AG08395 (cell line): Measurements from ENCODE around the gene ANO4.

Experiments
- DNase-seq: peaks from one replicate; pipeline ENCODE4 v3.0.0; 2012; ENCODE audit warnings: mixed read lengths, low spot score

Gene ANO4

DNA sequence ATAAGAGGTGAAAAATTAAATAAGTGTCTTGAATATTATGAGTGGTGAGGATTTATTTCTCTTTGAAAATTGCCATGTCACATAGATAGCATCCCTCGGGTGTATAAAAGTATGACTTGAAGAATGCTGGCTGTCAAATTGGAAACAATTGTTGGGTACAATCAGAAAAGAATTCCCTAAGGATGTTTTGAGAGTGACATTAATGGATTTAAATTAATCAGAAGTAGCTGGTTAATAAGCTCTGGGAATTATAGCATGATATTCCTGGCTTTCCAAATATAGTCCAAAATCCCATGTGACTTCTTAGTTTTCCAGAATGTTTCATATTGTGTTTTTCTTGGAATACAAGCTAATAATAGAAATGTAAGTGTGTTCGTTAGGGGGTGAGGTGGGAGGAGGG, 196.5 kb downstream of the ANO4 start:
- no peak for DNase-seq

DNA sequence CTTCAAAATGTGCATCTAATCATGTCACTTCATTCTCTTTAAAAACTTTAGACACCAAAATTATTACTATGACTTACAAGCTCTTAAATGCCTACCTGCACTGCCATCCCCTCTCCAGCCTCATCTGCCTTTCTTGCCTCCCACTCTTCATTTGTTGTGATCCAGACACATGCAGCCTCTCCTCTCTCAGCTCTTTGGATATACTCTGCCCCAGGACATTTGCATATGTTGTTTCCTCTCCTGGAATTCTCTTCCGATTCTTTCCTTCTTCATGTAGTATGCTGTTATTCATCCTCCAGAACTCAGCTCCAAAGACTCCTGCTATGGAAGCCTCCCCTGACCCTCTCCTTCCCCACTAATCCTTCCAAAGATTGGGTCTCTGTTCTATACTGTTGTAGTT, 197.6 kb downstream of the ANO4 start:
- DNase-seq = no peak

DNA sequence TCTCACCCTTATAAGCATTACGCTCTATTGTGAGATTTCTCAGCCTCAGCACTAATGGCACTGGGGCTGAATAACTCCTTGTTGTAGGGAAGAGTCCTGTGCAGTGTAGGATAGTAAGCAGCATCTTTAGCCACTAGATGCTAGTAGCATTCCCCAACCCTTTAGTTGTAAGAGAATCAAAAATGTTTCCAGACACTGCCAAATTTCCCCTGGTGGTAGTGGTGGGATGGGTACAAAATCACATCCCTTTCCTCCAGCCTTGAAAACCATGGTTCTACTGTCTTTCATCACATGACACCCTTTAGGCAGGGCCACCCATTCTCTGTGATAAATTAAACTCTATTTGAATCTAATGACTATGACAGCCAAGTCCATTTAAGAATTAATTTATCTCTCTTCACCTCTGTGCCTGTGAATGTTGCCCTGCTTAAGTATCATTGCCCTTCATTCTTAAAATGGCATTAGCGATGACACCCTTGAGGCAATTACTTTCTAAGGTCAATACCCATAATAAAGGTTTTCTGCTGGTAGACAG, 199.4 kb downstream of the ANO4 start:
- no peak for DNase-seq

DNA sequence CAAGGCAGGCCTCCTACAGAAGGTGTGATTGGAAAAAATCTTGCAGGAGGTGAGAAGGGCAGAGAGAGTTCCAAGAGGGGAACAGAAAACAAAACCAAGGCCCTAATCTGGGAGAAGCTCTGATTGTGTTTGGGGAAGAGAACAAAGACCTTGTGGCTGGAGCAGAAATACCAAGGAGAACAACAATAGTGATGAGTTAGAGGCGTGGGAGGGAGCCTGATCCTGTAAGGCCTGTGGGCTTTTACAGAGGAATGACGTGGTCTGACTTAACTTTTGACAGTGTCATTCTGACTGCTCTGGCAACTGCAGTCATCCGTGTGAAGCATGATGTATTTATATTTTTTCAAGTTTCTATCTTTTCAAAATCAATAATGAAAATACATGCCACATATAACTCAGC, 200.6 kb downstream of the ANO4 start:
- DNase-seq = no peak

DNA sequence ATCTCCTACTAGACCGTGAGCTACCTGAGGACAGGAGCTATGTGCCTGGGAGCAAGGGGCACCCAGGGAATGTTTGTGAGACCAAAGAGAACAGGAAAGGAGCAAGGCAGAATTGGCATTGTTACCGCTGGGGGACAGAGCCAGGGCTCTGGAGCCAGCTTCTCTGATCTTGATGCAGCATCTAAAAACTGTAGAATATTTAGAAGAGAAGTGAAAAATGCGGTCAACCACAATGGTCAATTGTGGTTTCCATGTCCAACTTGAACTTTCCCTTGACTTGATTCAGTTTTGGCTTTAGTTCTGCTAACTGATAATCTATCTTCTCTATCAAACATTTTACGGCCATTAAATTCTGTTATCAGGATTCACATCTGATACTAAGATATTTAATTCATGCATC, 201.2 kb downstream of the ANO4 start:
- DNase-seq = no peak

DNA sequence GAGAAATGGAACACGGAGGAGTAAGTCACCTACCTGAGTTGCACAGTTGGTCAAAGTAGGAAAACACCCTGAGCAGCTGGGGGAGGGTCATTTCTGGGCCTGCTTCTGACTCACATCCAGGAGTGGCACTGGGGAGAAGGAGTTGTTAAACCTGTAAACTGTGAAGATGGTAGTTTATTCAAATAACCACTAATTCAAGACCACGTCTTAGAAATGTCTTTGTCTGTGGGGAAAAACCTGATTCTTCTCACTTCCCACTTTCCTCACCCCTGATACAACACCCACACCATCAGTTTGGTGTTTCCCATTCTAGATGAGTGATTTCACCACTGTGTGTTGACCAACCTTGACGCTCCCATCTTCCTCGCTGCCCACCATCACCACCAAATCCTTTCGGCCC, 207.1 kb downstream of the ANO4 start:
- no peak for DNase-seq

DNA sequence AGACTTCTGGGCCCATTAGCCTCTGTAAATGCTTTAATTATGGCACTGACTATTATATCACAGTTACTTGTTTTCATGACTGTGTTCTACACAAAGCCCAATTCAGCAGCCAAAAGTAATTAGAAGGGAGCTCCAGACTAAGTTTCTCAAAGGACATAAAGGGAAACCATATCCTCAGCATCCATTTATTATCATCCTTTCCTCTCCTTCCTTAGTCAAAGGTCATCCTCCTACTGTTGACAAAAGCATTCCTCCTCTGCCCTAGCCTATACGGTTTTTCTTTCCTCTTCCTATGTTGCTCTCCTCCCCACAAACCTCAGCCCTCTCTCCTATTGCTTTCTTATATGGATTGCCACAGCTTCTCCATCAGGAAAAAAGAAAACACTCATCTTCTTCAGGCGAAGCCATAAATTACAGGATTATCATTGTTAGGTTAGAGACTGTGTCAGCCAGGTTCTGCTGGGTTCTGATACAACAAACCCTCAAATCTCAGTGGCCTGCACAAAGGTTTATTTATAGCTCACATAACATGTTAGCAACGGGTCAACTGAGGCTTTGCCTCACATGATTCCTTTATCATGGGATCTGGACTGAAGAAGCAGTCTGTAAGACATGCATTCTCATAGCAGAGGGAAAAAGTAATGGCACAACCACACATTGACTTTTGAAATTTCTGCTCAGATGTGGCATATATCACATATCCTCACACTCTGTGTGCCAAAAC, 208.3 kb downstream of the ANO4 start:
- DNase-seq = no peak

DNA sequence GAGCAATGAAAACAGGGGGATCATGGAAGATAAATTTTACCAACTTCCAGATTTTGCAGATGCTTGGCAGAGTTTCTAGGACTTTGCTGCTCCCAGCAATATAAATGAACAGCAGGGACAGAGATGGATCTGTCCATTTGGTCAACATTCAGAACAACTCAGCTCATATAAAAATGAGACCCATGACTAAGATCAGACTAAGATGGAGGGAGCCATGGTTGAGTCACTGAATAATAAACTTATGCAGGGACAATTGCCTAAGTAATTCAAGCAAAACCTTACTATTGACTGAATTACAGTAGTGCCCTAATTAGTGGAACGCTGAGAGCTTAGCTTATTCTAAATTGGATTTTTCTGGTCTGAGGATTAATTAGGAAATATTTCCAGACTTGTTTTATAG, 210.3 kb downstream of the ANO4 start:
- DNase-seq = no peak

DNA sequence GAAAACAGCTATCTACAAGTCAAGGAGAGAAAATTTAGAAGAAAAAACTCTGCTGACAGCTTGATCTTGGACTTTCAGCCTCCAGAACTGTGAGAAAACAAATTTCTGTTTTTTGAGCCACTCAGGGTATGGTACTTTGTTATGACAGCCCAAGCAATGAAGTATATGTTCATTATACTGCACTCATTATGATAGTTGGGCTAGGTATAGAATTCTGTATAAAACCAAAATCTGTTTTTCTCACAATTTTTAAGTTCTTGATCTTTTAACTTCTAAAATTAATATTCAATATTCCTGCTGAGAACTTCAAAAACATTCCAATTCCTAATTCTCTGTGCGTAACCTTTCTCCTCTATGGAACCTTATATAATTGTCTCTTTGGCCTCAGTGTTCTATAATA, 214.7 kb downstream of the ANO4 start:
- no peak for DNase-seq

DNA sequence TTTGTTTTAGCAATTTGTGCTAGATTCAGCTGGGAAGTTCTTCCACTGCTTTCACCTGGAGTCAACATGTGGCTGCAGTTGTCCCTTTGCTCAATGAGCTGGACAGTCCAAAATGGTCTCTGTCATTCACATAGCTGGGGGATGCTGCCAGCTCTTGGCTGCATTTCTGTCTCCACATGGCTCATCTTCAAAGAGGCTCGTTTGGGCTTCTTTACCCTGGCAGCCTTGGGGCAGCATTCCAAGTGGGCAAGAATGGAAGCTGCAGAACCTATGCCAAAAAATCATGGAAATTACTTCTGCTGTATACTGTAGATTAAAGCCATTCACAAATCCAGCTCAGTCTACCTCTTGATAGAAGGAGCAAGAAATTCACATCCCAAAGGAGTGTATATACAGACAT, 216.3 kb downstream of the ANO4 start:
- DNase-seq = no peak

DNA sequence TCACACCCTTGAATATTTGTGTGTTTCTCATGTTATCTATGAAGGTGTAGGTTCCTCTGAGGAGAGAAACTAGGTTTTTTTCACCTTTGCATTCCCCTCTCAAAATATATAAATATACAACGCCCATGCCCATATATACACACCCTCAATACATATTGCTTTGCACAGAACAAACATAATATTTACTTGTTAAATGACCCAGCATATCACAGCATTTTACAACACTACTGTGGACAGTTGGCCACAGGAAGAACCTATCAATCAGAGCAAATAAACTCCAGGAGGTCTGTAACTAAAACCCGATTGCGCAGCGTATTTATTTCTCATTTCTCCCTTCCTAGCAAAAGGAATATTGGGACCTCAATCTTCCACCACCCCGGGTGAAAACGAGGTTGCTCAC, 219.4 kb downstream of the ANO4 start:
- no peak for DNase-seq

DNA sequence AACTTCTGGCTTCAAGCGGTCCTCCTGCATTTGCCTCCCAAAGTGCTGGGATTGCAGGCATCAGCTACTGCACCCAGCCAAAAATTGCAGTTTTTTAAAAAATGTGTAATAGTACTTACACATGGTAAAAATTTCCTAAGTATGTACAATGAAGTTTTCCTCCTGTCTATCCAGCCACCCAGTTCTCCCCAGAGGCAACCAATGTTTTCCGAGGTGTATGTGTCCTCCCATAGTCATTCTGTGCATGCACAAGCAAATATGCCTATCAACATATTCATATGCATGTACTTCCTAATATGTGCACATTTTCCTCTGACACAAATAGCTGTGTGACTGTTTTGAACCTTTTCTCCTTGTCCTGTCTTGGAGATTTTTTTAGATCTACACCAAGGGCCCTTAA, 220.5 kb downstream of the ANO4 start:
- DNase-seq = no peak

DNA sequence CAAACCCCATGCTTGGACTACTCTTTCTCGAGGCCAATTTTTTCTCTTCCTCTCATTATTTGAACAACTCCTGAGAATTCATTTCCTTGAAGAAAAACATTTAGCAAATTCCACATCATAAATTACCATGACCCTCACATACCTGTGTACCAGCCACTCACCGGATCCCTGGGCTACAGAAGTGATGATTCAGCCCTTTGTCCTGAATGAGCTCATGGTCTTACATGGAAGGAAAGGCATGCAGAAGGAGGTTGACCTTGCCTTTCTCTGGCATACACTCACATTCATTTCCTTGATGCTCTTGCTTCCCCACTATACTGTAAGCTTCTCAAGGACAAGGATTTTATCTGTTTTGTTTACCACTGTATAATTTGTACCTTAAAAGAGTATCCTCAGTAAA, 224.0 kb downstream of the ANO4 start:
- peak; percentile 72 for DNase-seq

DNA sequence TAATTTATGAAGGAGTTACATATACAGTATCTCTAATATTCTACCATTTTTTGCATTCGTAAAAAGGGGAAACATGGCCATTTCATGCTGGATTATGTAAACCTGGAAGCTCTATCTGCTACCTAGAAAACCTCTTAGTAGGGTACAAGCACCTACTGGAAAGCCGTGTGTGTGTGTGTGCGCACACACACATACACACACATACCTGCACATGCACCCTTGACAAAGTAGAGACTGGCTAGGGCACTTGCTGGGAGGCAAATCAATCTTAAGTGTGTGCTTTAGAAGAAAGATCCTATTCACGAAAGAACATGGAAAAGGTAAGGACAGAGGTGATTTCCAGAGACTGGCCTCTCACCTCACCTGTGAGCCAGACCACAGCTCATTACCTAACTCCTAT, 224.6 kb downstream of the ANO4 start:
- no peak for DNase-seq

DNA sequence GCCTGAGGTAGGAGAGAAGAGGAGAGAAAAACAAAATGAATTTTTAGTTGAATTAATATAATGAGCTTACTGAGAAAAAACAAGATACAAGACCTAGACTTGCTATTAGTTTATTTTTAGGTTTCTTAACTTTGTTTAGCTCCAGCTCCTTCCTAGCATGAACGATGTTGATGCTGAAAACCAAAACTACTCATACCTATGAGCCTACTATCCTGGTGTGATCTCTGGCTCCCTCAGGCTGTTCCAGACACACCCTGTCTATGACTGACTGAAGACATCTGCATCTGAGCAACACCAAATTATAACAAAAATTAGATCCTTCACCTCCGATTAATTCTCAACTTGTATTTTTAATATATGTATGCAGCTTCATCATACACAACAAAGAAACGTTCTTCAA, 225.1 kb downstream of the ANO4 start:
- DNase-seq = no peak

DNA sequence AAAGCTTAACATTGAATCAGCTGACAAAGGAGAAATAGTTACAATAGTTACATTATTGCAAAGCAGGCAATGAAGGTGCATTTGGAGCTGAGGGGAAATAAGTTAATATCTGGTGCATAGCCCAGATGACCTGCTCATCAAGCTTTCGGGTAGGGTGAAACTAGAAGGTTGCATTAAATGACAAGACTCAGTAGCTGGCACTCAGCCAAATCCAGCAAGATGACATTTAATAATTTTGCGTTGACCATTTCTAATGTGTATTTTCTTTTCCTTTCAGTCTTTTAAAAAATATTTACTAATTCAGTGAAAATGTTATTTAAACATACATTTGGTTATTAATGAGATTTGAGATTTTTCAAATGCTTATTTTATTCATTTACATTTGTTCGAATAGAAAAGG, 226.9 kb downstream of the ANO4 start:
- no peak for DNase-seq

DNA sequence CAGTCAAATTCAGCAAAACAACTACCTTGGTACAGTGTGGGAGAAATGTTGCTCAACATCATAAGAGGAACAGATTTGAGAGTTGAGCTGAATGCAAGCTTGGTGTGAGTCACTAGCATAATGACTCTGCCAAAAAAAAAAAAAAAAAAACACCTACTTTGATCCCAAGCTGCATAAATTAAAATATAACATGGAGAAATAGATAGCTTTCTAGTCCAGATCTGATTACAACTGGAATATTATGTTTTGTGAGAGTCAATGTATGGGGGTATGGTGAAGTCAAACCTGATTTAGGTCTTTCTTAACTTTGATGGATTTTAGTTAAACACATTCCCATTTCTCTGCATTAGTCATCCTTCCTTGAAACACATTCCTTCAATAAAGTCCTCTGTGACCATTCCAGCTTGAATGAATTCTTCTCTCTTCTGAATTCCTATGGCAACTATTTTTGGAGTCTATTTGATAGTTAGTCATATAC, 227.4 kb downstream of the ANO4 start:
- peak; percentile 77 for DNase-seq

DNA sequence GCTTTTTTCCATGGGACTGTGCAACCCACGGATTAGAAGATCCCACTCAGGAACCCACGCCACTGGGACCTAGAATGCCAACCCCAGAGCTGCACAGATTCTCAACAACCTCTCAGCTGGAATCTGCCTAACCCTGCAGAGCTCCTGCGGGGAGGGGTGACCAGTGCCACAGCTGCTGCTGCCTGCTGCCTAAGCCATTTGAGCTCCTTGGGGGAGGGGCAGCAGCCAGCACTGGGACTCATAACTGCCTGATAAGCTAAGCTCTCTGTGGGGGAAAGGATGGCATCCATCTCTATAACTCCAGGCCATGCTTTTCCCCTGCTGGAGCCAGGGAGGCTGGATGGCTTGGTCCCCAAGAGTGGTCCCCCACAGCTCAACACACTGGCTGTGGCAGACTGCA, 232.6 kb downstream of the ANO4 start:
- DNase-seq = no peak

DNA sequence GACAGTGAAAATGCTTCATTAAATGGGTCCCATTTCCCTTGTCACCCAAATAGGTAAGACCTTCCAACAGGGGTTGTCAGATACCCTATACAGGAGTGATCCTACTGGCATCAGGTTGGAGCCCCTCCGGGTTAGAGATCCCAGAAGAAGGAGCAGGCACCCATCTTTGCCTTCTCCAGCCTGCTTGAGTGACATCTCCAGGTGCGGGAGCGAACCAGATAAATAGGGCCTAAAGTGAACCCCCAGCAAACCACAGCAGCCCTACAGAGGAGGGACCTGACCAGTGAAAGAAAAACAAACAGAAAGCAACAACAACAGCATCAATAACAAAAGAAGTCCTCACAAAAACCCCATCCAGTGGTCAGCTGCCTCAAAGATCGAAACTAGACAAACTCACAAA, 233.2 kb downstream of the ANO4 start:
- DNase-seq = no peak

DNA sequence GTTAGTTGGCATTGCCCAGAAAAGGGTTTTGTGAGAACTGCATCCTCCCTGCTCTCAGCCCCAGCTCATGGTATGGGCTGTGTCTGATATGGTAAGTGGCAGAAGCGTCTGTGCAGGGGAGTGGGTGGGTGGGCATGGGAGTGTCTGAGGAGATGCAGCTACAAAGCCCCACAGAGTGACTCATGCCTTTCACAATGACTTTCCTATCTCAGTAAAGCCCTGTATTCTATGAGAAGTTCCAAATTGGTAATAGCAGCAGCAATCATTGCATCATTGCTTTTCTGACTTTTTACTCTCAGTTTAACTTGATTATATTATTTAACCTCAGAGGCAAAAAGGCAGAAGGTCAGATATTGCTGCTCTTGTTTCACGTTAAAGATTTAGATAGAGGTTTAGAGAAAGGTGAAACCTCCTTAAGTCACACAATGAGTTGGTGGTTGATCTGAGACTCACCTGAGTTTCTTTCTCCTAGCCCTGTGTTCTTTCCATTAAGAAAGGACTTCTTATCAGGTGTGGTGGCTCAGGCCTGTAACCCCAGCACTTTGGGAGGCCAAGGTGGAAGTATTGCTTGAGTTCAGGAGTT, 243.8 kb downstream of the ANO4 start:
- DNase-seq = no peak

DNA sequence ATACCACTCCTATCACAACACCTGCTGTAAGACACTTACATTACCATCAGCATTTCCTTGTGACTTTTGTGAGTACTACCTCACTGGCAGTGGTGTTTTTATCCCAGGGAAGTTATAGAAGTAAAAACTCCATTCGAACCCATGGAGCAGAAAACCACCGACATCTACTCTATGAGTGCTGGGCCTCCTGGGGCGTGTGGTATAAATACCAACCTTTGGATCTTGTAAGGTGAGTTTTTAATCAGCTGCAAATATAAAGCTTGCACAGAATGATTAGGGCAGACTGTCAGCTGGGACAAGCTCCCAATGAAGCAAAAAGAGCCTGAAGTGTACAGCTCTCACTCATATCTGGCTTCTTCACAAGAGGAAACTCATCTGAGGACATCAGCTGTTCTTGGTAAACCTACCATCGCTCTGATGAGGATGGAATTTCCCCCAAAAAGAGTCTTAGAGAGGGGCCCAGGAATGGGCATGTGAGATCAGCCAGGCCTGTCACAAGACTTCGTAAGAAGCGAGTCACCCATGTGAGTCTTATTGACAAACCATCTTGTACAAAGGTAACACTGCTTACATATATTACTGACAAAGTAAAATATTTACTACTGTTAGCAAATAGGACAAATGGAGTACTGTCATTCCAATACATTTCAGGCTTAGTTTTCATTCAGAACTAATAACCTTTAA, 245.4 kb downstream of the ANO4 start:
- no peak for DNase-seq

DNA sequence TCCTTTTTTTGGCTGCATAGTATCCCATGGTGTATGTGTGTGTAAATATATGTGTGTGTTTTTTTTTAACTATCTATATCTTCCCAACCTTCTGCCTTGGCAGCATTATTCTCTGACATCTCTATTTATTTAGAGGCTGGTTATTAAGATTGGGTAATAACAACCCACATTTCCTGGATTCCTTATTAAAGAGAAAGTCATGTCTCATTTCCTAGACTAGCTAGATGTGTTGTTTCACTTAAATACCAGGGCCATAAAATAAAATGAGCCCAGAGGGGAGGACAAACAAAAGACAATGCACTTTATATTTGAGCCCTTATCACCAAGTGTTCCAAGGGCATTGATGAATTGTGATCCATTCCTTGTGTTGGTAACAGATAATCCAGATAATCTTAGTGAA, 246.4 kb downstream of the ANO4 start:
- no peak for DNase-seq

DNA sequence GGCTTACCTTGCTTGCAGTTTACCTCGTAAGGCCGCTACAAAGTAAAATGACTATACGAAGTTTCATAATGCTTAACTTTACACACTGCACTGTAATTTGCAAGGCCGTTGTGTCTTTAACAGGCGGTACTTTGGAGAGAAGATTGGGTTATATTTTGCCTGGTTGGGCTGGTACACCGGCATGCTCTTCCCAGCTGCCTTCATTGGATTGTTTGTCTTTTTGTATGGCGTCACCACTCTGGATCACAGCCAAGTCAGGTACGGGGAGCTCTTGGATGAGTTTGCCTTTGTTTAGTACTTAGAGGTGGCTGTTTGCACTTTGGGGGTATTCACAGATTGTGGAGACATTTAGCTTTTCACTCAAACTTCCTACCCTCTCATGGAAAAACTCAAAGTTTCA, 247.6 kb downstream of the ANO4 start:
- no peak for DNase-seq
